Psoas muscle (tissue), 8 donors: ENCODE results near the gene FAM50A. TPM values are rescaled to one million over a fixed set of nuclear protein-coding genes. Genes with fewer than 3 reads are reported as not detected.

Experiments
- ATAC-seq, 4 donors: fragments of 200-7000 bp; cut with Tn5 transposase; one replicate each; pipeline ENCODE4 v1.9.1; 2020; ENCODE audit warnings: moderate library complexity in 3 of 4, mild to moderate bottlenecking in 2 of 4
- DNase-seq, 2 donors: peaks; one replicate each; pipeline ENCODE4 v3.0.0-alpha.2; 2020
- H3K27ac ChIP-seq: fragments of 200-600 bp; one replicate; pipeline ENCODE4 v1.8.0; 2022
- H3K27me3 ChIP-seq, 3 donors: fragments of 200-600 bp in 1 of 3; one replicate each; pipeline versions ENCODE4 v1.6.1 to v1.8.0; 2013 to 2022; ENCODE audit warnings: low read length in 2 of 3, mild to moderate bottlenecking in 2 of 3, moderate library complexity in 1 of 3; ENCODE audit not compliant: insufficient read depth in 3 of 3
- H3K36me3 ChIP-seq, 2 donors: fragments of 200-600 bp in 1 of 2; one replicate each; pipeline versions ENCODE4 v1.6.1 to v1.8.0; 2013 to 2022; ENCODE audit warnings: low read depth in 1 of 2, mild to moderate bottlenecking in 1 of 2, moderate library complexity in 1 of 2; ENCODE audit not compliant: insufficient read depth in 1 of 2
- H3K4me1 ChIP-seq: fragments of 200-600 bp; one replicate; pipeline ENCODE4 v1.8.0; 2022
- H3K4me3 ChIP-seq: fragments of 200-600 bp; one replicate; pipeline ENCODE4 v1.8.0; 2022; ENCODE audit warnings: mild to moderate bottlenecking
- H3K9me3 ChIP-seq: fragments of 200-600 bp; one replicate; pipeline ENCODE4 v1.8.0; 2022
- CTCF ChIP-seq: fragments of 200-600 bp; IDR thresholded peaks from one replicate; pipeline ENCODE4 v1.8.0; 2022; ENCODE audit warnings: antibody characterized with exemption
- WGBS, 3 donors: extraction: QIAGEN DNeasy Blood & Tissue Kit; methylation state at CpG; one replicate each; pipeline versions ENCODE4 v1.1.6 to v1.1.7; 2013; 5-methylcytosine and 5-hydroxymethylcytosine counted together
- intact Hi-C, 2 donors: fragments of 100-400 bp; cut with DNase I; formaldehyde crosslinking; loops; one replicate each; pipeline versions ENCODE4 v1.11.0 to v1.14.2; 2022
- polyA plus RNA-seq, 3 donors: library from polyadenylated mRNA; stranded (reverse); fragments of 200-250 nt; gene quantifications; one replicate each; pipeline ENCODE4 v1.2.3, GENCODE V29; 2013
- total RNA-seq, 4 donors: library from RNA; stranded (reverse); fragmentation: NEBNext Ultra II Directional in 2 of 4; extraction: Animal tissue kit (Norgen Biotek cat#: 25700) in 2 of 4; gene quantifications; one replicate each; pipeline versions ENCODE4 v1.2.1 to v1.2.4, GENCODE V29; 2021 to 2023
- donor health status: healthy with polysubstance abuse.
- donor health status: DM: no; HTN: no; CAD: no; lungs with moderate emphysema.
- donor health status: Bipolar disorder and iron deficiency.
- donor health status: healthy.
- donor health status: DM: yes; HTN: yes; CAD: no.
- donor health status: DM: no; HTN: no; CAD: no.
- donor health status: DM: no; HTN: no; CAD: no.
- donor health status: DM: yes; HTN: yes; CAD: no.

The FAM50A gene
- total and polyA plus RNA-seq, 7 donors: 48.6 to 117 (median 59.6) TPM

GRCh38 chrX:154467556-154467955 is 23.6 kb downstream of the FAM50A start:
- H3K9me3 ChIP-seq: no peaks in the 10 kb centered on the region
- no peaks in the 10 kb centered on the region for H3K27me3 ChIP-seq
- 94 to 100% (median 96%) methylated on average over 1 to 21 of the region's 21 CpGs for WGBS, 3 donors
- no peak overlapping the region for H3K27ac ChIP-seq
- peaks cover 0 to 46% of the 10 kb centered on the region in 2 donors for H3K36me3 ChIP-seq
- intact Hi-C loops: no loop called here
- H3K4me1 ChIP-seq: no peaks in the 10 kb centered on the region
- DNase-seq (no peak), ATAC-seq (no peak)
- no peak overlapping the region for H3K4me3 ChIP-seq
- no peak for TF ChIP-seq CTCF

DNA sequence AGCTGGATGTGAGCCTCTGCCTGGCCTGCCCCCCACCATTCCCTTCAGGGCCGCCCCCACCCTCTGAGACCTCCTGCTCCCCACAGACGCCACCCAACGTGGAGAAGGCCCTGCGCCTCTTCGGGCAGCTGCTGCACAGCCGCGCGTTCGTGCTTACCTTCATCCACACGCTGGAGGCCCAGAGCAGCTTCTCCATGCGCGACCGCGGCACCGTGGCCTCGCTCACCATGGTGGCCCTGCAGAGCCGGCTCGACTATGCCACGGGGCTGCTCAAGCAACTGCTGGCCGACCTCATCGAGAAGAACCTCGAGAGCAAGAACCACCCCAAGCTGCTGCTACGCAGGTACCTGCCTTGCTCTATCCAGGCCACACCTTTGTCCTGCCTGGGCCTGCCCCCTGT is 24.3 kb downstream of the FAM50A start:
- H3K4me1 ChIP-seq: no peaks in the 10 kb centered on the region
- H3K4me3 ChIP-seq: no peak overlapping the region
- no peaks in the 10 kb centered on the region for H3K9me3 ChIP-seq
- H3K27me3 ChIP-seq: no peaks in the 10 kb centered on the region
- intact Hi-C loops: no loop called here
- H3K36me3 ChIP-seq: peaks cover 0 to 46% of the 10 kb centered on the region in 2 donors
- no peak for DNase-seq
- WGBS, 3 donors: 92 to 93% (median 92%) methylated on average over 20 to 23 of the region's 23 CpGs
- H3K27ac ChIP-seq: no peak overlapping the region
- TF ChIP-seq CTCF: no peak
- ATAC-seq: no peak

DNA sequence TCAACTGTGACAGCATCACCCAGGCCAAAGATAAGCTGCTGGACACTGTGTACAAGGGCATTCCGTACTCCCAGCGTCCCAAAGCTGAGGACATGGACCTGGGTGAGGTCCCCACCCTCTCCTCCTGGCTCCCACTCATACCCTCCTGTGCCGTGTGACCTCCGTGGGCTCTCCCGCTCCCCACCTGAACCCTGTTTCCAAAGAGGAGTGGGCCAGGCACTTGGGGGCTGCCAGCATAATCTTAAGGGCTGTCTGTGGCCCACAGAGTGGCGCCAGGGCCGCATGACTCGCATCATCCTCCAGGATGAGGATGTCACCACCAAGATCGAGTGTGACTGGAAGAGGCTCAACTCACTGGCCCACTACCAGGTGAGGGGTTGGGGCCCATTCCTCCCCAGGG is 25.2 kb downstream of the FAM50A start:
- intact Hi-C loops: no loop called here
- DNase-seq: no peak
- H3K27me3 ChIP-seq: no peaks in the 10 kb centered on the region
- H3K9me3 ChIP-seq: no peaks in the 10 kb centered on the region
- TF ChIP-seq CTCF: no peak
- H3K36me3 ChIP-seq: peaks cover 0 to 46% of the 10 kb centered on the region in 2 donors
- no peaks in the 10 kb centered on the region for H3K4me1 ChIP-seq
- no peak for ATAC-seq
- 85 to 94% (median 91%) methylated on average over 6 to 9 of the region's 9 CpGs for whole genome bisulfite sequencing, 3 donors
- H3K4me3 ChIP-seq: no peak overlapping the region
- no peak overlapping the region for H3K27ac ChIP-seq

- Histone ChIP-seq H3K27me3 (no peaks in the 10 kb centered on the region), H3K9me3 (no peaks in the 10 kb centered on the region), H3K36me3 (peaks cover 0 to 46% of the 10 kb centered on the region in 2 donors), H3K4me3 (no peak overlapping the region), H3K27ac (no peak overlapping the region), H3K4me1 (no peaks in the 10 kb centered on the region)
- WGBS, 3 donors: 88 to 92% (median 90%) methylated on average over 18 of the region's 18 CpGs
- ATAC-seq (no peak), DNase-seq (no peak)
- intact Hi-C loops: no loop called here
- TF ChIP-seq CTCF: no peak
These were observed 25.9 kb downstream of the FAM50A start for GRCh38 chrX:154469880-154470279.

- DNase-seq (no peak), ATAC-seq (no peak)
- Histone ChIP-seq H3K4me3 (no peak overlapping the region), H3K27me3 (no peaks in the 10 kb centered on the region), H3K36me3 (peaks cover 0 to 42% of the 10 kb centered on the region in 2 donors), H3K27ac (no peak overlapping the region), H3K4me1 (no peaks in the 10 kb centered on the region), H3K9me3 (no peaks in the 10 kb centered on the region)
- intact Hi-C loops: no loop called here
- 89 to 93% (median 91%) methylated on average over 14 of the region's 14 CpGs for WGBS, 3 donors
- TF ChIP-seq CTCF: no peak
These were observed 26.5 kb downstream of the FAM50A start for GRCh38 chrX:154470434-154470833.
